Smooth muscle cell (in vitro differentiated cells): ENCODE results near the gene APLP2. TPM values are rescaled to one million over a fixed set of nuclear protein-coding genes. Genes with fewer than 3 reads are reported as not detected.

Experiments used
- DNase-seq: peaks from one replicate; lab custom pipeline; 2025; ENCODE audit not compliant: unreplicated experiment; lab: John Stamatoyannopoulos, UW
- H2AFZ ChIP-seq: fragments of 200-600 bp; sonication (generic); 2 replicates; pipeline ENCODE4 v1.6.0; 2016; ENCODE audit warnings: antibody characterized with exemption, low read depth, mild to moderate bottlenecking
- H3F3A ChIP-seq: fragments of 200-600 bp; sonication (generic); 2 replicates; pipeline ENCODE4 v1.6.0; 2017; ENCODE audit warnings: antibody characterized with exemption, low read depth
- H3K27ac ChIP-seq: fragments of 200-600 bp; sonication (generic); 2 replicates; pipeline ENCODE4 v1.5.1; 2016; ENCODE audit warnings: low read depth, mild to moderate bottlenecking
- H3K27me3 ChIP-seq: fragments of 200-600 bp; sonication (generic); 2 replicates; pipeline ENCODE4 v1.6.1; 2016; ENCODE audit warnings: low read depth, mild to moderate bottlenecking
- H3K36me3 ChIP-seq: fragments of 200-600 bp; sonication (generic); 2 replicates; pipeline ENCODE4 v1.5.1; 2016; ENCODE audit warnings: low read depth
- H3K4me1 ChIP-seq: fragments of 200-600 bp; sonication (generic); 2 replicates; pipeline ENCODE4 v1.5.1; 2016; ENCODE audit warnings: low read depth
- H3K4me2 ChIP-seq: fragments of 200-600 bp; sonication (generic); 2 replicates; pipeline ENCODE4 v1.6.0; 2016; ENCODE audit warnings: mild to moderate bottlenecking
- H3K4me3 ChIP-seq: fragments of 200-600 bp; sonication (generic); 2 replicates; pipeline ENCODE4 v1.5.1; 2016; ENCODE audit warnings: mild to moderate bottlenecking
- H3K79me2 ChIP-seq: fragments of 200-600 bp; sonication (generic); 2 replicates; pipeline ENCODE4 v1.6.0; 2016; ENCODE audit warnings: low read depth, mild to moderate bottlenecking
- H3K9ac ChIP-seq: fragments of 200-600 bp; sonication (generic); 2 replicates; pipeline ENCODE4 v1.6.0; 2016; ENCODE audit warnings: low read depth
- H3K9me3 ChIP-seq: fragments of 200-600 bp; sonication (generic); replicated peaks from 2 replicates; pipeline ENCODE4 v1.5.1; 2016; ENCODE audit warnings: low read depth
- H4K20me1 ChIP-seq: fragments of 200-600 bp; sonication (generic); 2 replicates; pipeline ENCODE4 v1.6.0; 2016; ENCODE audit warnings: low read depth
- WGBS: methylation state at CpG from one replicate; pipeline ENCODE4 v1.1.7; 2016; ENCODE audit warnings: low lambda C conversion rate; 5-methylcytosine and 5-hydroxymethylcytosine counted together
- polyA plus RNA-seq: library from polyadenylated mRNA; unstranded; fragments of >200 nt; fragmentation: Nextera tagmentation; extraction: Ambion mirVana; gene quantifications from 2 replicates; pipeline ENCODE4 v1.2.1, GENCODE V29; 2016
- total RNA-seq: library from RNA; depleted of rRNA; stranded (reverse); fragments of >200 nt; gene quantifications from 2 replicates; pipeline ENCODE4 v1.2.3, GENCODE V29; 2014
- TF ChIP-seq, protein P1 (sequence below): fragments of 200-600 bp; sonication (generic); IDR thresholded peaks from 2 replicates; pipeline ENCODE4 v1.5.1; 2017; ENCODE audit warnings: borderline replicate concordance, mild to moderate bottlenecking, antibody characterized with exemption; ENCODE audit not compliant: insufficient read depth, poor library complexity, severe bottlenecking

Gene APLP2
- total and polyA plus RNA-seq, 2 experiments from 2014 or later: 121 to 146 TPM

DNA sequence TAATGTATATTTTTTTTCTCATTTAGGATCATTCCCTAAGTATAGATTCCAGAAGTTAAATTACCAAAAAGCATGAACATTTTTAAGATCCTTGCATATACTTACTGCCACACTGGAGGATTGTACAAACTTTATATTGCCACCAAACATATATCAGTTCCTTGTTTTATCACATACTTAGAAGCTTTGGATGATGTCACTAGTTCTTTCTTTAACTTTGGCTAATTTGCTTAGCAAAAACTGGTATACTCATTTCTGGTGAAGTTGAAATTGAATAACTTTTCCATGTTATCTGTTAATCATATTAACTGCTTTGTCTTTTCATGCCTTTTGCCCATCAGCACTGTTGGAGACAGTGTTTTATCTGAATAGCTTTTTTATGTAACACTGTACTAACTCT is 35.5 kb upstream of the APLP2 start:
- no peak for DNase-seq

DNA sequence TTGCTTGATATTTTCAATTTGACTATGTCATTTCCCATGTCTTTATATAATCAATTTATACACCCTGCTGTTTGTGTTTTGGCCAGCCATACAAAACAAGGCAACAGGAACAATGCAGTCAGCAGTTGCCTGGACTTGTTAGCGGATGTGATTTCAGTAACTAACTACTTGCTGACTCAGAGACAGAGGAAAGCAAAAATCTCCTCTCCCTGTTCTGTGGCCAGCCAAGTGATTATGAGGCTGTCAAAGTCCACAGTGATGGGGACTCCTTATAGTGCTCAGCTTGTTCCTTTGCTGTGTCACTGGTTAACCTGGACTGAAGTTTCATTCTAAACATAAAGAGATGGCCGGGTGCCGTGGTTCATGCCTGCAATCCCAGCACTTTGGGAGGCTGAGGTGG is 32.6 kb upstream of the APLP2 start:
- no peaks in the 10 kb centered on the region for H3K79me2 ChIP-seq
- 47% methylated on average over 3 of the region's 3 CpGs for WGBS
- H3K4me1 ChIP-seq: peaks cover 16% of the 10 kb centered on the region
- no peak overlapping the region for H3K9ac ChIP-seq
- DNase-seq: no peak
- TF ChIP-seq, protein P1, sequence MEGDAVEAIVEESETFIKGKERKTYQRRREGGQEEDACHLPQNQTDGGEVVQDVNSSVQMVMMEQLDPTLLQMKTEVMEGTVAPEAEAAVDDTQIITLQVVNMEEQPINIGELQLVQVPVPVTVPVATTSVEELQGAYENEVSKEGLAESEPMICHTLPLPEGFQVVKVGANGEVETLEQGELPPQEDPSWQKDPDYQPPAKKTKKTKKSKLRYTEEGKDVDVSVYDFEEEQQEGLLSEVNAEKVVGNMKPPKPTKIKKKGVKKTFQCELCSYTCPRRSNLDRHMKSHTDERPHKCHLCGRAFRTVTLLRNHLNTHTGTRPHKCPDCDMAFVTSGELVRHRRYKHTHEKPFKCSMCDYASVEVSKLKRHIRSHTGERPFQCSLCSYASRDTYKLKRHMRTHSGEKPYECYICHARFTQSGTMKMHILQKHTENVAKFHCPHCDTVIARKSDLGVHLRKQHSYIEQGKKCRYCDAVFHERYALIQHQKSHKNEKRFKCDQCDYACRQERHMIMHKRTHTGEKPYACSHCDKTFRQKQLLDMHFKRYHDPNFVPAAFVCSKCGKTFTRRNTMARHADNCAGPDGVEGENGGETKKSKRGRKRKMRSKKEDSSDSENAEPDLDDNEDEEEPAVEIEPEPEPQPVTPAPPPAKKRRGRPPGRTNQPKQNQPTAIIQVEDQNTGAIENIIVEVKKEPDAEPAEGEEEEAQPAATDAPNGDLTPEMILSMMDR: no peak
- no peak overlapping the region for H2AFZ ChIP-seq
- H3K27me3 ChIP-seq: no peaks in the 10 kb centered on the region
- H4K20me1 ChIP-seq: no peaks in the 10 kb centered on the region
- no peaks in the 10 kb centered on the region for H3F3A ChIP-seq
- no peaks in the 10 kb centered on the region for H3K36me3 ChIP-seq
- H3K4me2 ChIP-seq: peak overlapping the region; percentile 37
- H3K4me3 ChIP-seq: no peak overlapping the region
- H3K9me3 ChIP-seq: no peaks in the 10 kb centered on the region
- peak overlapping the region; percentile 71 for H3K27ac ChIP-seq

More for the DNA sequence above, 35.5 kb upstream of the APLP2 start:
- H2AFZ ChIP-seq: no peak overlapping the region
- no peaks in the 10 kb centered on the region for H3F3A ChIP-seq
- H3K4me2 ChIP-seq: no peak overlapping the region
- H3K36me3 ChIP-seq: no peaks in the 10 kb centered on the region
- H3K9ac ChIP-seq: no peak overlapping the region
- H4K20me1 ChIP-seq: no peaks in the 10 kb centered on the region
- no peak overlapping the region for H3K4me3 ChIP-seq
- H3K27ac ChIP-seq: no peak overlapping the region
- no peaks in the 10 kb centered on the region for H3K9me3 ChIP-seq
- H3K4me1 ChIP-seq: peaks cover 16% of the 10 kb centered on the region
- H3K79me2 ChIP-seq: no peaks in the 10 kb centered on the region
- TF ChIP-seq, protein P1: no peak
- H3K27me3 ChIP-seq: no peaks in the 10 kb centered on the region

DNA sequence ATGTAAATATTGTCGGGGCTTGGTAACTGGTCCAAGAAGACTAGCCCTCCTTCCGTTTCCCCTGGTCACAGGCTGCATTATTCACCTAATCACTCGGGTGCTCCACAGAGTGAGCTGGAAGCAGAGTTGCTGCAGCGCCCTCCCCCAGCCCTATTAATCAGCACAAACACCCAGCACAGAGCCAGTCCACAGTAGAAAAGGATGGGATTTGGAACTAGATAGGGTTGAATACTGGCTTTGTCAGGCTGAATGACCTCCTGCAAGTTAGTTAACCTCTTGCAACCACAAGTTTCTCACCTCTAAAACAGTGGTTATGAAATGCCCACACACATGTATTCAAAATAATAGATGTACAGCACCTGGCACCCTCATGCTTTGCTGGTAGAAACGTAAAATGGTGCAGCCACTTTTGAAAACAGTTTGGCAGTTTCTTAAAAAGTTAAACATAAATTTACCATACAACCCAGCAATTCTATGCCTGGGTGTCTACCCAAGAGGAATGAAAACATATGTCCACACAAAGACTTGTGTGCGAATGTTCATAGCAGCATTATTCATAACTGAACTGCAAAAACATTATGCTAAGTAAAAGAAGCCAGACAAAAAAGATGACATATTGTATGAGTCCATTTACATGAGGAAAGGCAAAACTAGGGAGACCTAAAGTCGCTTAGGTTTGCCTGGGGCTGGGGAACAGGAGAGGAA is 31.7 kb upstream of the APLP2 start:
- no peak overlapping the region for H2AFZ ChIP-seq
- H3K27ac ChIP-seq: peak overlapping the region; percentile 71
- H3K4me3 ChIP-seq: no peak overlapping the region
- no peaks in the 10 kb centered on the region for H3K27me3 ChIP-seq
- H3F3A ChIP-seq: no peaks in the 10 kb centered on the region
- H3K79me2 ChIP-seq: no peaks in the 10 kb centered on the region
- H3K36me3 ChIP-seq: no peaks in the 10 kb centered on the region
- H3K9me3 ChIP-seq: no peaks in the 10 kb centered on the region
- peak overlapping the region; percentile 37 for H3K4me2 ChIP-seq
- 67% methylated on average over 7 of the region's 7 CpGs for WGBS
- H4K20me1 ChIP-seq: no peaks in the 10 kb centered on the region
- TF ChIP-seq, protein P1: no peak
- no peak overlapping the region for H3K9ac ChIP-seq
- no peak for DNase-seq
- peaks cover 16% of the 10 kb centered on the region for H3K4me1 ChIP-seq
